Transverse colon (tissue), 4 donors: Measurements from ENCODE around the gene PRPF19. TPM values are rescaled to one million over a fixed set of nuclear protein-coding genes. Genes with fewer than 3 reads are reported as not detected.

Source experiments
- DNase-seq: peaks from one replicate; pipeline ENCODE4 v3.0.0-alpha.2; 2019
- H3K27ac ChIP-seq, 4 donors: fragments of 200-600 bp; sonication (generic); 2 replicates each; pipeline ENCODE4 v1.5.1; 2016 to 2018; ENCODE audit warnings: inconsistent platforms in 4 of 4
- H3K27me3 ChIP-seq: fragments of 200-600 bp; sonication (generic); 2 replicates; pipeline ENCODE4 v1.5.1; 2017; ENCODE audit warnings: inconsistent platforms
- H3K36me3 ChIP-seq, 4 donors: fragments of 200-600 bp; sonication (generic); 2 replicates each; pipeline ENCODE4 v1.5.1; 2017 to 2019; ENCODE audit warnings: inconsistent platforms in 4 of 4
- H3K4me1 ChIP-seq, 4 donors: fragments of 200-600 bp; sonication (generic); 2 replicates each; pipeline ENCODE4 v1.5.1; 2017 to 2020; ENCODE audit warnings: inconsistent platforms in 4 of 4
- H3K4me3 ChIP-seq, 4 donors: fragments of 200-600 bp; sonication (generic); 1 replicate in 1 of 4; 2 replicates in 3 of 4; pipeline versions ENCODE4 v1.5.1 to v1.6.1; 2017 to 2019; ENCODE audit warnings: inconsistent platforms in 4 of 4
- H3K9me3 ChIP-seq, 2 donors: fragments of 200-600 bp; sonication (generic); 2 replicates each; pipeline ENCODE4 v1.5.1; 2017 to 2019; ENCODE audit warnings: inconsistent platforms in 2 of 2
- EP300 ChIP-seq: sonication (generic); formaldehyde crosslinking; IDR thresholded peaks from one replicate; pipeline ENCODE4 v1.6.1; 2017; ENCODE audit warnings: antibody characterized with exemption, low read depth
- POLR2A ChIP-seq: fragments of 450-650 bp; IDR thresholded peaks from one replicate; pipeline ENCODE4 v1.6.1; 2016; ENCODE audit warnings: antibody characterized with exemption, mild to moderate bottlenecking, moderate library complexity
- POLR2AphosphoS5 ChIP-seq, 3 donors: sonication (generic); formaldehyde crosslinking; IDR thresholded peaks; one replicate each; pipeline ENCODE4 v1.6.1; 2016; ENCODE audit warnings: antibody characterized with exemption in 3 of 3
- WGBS, 2 donors: methylation state at CpG; one replicate each; pipeline ENCODE4 v1.1.5; 2018; ENCODE audit warnings: low coverage in 1 of 2; 5-methylcytosine and 5-hydroxymethylcytosine counted together
- in situ Hi-C, 4 donors: fragments of 200-750 bp; cut with MboI; loops; one replicate each; pipeline versions ENCODE4 v1.15.0 to v1.15.1; 2017; ENCODE audit warnings: low sequenced_read_pairs in 3 of 4, low pct_ligation_motif_present in 1 of 4, low pct_unique_long_range_greater_than_20kb in 1 of 4
- intact Hi-C: fragments of 100-400 bp; cut with DNase I; formaldehyde crosslinking; loops from one replicate; pipeline ENCODE4 v1.15.1; 2023; ENCODE audit warnings: low total_unique reads
- total RNA-seq, 4 donors: library from RNA; depleted of rRNA; stranded (reverse); fragments of >200 nt; gene quantifications; one replicate each; pipeline ENCODE4 v1.1.0, GENCODE V29; 2016
- TF ChIP-seq, protein P1 (sequence below), 5 experiments: fragments of 200-600 bp in 3 of 5; fragments of 450-650 bp in 2 of 5; sonication (generic) in 3 of 5; IDR thresholded peaks; 1 replicate in 2 of 5; 2 replicates in 3 of 5; pipeline ENCODE4 v1.5.1; 2016 to 2017; ENCODE audit warnings: antibody characterized with exemption in 5 of 5, inconsistent platforms in 3 of 5, mild to moderate bottlenecking in 2 of 5, moderate library complexity in 1 of 5

Gene PRPF19
- total RNA-seq, 4 donors from 2014 or later: 15.5 to 70.3 (median 42.8) TPM

GRCh38 chr11:60887556-60887955 is 18.8 kb downstream of the PRPF19 start:
- in situ Hi-C loops: no loop called here
- WGBS, 2 donors: 56 to 60% methylated on average over 1 to 5 of the region's 5 CpGs
- no peak overlapping the region for H3K4me3 ChIP-seq
- TF ChIP-seq EP300: no peak
- TF ChIP-seq, protein P1, sequence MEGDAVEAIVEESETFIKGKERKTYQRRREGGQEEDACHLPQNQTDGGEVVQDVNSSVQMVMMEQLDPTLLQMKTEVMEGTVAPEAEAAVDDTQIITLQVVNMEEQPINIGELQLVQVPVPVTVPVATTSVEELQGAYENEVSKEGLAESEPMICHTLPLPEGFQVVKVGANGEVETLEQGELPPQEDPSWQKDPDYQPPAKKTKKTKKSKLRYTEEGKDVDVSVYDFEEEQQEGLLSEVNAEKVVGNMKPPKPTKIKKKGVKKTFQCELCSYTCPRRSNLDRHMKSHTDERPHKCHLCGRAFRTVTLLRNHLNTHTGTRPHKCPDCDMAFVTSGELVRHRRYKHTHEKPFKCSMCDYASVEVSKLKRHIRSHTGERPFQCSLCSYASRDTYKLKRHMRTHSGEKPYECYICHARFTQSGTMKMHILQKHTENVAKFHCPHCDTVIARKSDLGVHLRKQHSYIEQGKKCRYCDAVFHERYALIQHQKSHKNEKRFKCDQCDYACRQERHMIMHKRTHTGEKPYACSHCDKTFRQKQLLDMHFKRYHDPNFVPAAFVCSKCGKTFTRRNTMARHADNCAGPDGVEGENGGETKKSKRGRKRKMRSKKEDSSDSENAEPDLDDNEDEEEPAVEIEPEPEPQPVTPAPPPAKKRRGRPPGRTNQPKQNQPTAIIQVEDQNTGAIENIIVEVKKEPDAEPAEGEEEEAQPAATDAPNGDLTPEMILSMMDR (IDR thresholded peaks at IDR 0.05): peak; percentile 31 to 65 (median 56)
- H3K27ac ChIP-seq: no peak overlapping the region
- intact Hi-C loops: no loop called here
- H3K4me1 ChIP-seq: peaks cover 0 to 2% (median 0%) of the 10 kb centered on the region in 4 donors
- peaks cover 0 to 5% (median 0%) of the 10 kb centered on the region in 4 donors for H3K36me3 ChIP-seq
- H3K9me3 ChIP-seq: no peaks in the 10 kb centered on the region
- peak; percentile 60 for DNase-seq
- H3K27me3 ChIP-seq: no peaks in the 10 kb centered on the region

GRCh38 chr11:60880643-60881282 is 25.6 kb downstream of the PRPF19 start:
- no peak for DNase-seq
- Histone ChIP-seq H3K4me3 (no peak overlapping the region), H3K27me3 (no peaks in the 10 kb centered on the region), H3K36me3 (no peaks in the 10 kb centered on the region), H3K27ac (peak overlapping the region in 2 of 4 donors; percentile 5 to 13), H3K4me1 (peaks cover 0 to 6% (median 1%) of the 10 kb centered on the region in 4 donors), H3K9me3 (no peaks in the 10 kb centered on the region)
- WGBS, 2 donors: 55 to 83% methylated on average over 4 to 8 of the region's 8 CpGs
- in situ Hi-C loops: no loop called here
- TF ChIP-seq, protein P1 (IDR thresholded peaks at IDR 0.05): no peak
- intact Hi-C loops: no loop called here

GRCh38 chr11:60879971-60880588 is 26.3 kb downstream of the PRPF19 start:
- no peak for DNase-seq
- no peaks in the 10 kb centered on the region for H3K27me3 ChIP-seq
- intact Hi-C loops (no loop called here), in situ Hi-C loops (no loop called here)
- H3K27ac ChIP-seq: peak overlapping the region in 2 of 4 donors; percentile 13 to 53
- WGBS, 2 donors: 88 to 100% methylated on average over 3 to 5 of the region's 5 CpGs
- no peak overlapping the region for H3K4me3 ChIP-seq
- TF ChIP-seq, protein P1 (IDR thresholded peaks at IDR 0.05): no peak
- TF ChIP-seq POLR2AphosphoS5 (IDR thresholded peaks at IDR 0.05): no peak
- TF ChIP-seq POLR2A: no peak
- no peak for TF ChIP-seq EP300
- H3K36me3 ChIP-seq: no peaks in the 10 kb centered on the region
- peaks cover 0 to 6% (median 1%) of the 10 kb centered on the region in 4 donors for H3K4me1 ChIP-seq
- no peaks in the 10 kb centered on the region for H3K9me3 ChIP-seq

DNA sequence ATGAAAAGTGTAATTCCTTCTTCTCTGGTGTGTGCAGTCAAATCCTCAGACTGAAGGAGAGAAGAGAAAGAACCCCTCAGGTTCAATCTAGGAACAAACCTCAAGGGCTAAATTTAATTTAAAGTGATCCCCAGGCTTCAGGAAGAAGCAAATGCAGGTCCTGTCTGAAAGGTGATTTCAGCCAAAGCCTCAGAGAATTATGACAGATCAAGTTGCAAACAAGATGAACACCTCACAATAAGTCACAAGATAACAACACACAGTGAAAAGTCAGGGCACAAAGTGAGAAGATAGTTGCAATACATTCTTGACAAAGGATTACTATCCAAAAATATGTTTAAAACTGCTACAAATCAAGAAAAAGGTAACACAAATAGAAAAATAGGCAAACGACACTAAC is 27.3 kb downstream of the PRPF19 start:
- intact Hi-C loops (no loop called here), in situ Hi-C loops (no loop called here)
- WGBS, 2 donors: 65 to 100% methylated on average over 1 of the region's 1 CpG
- Histone ChIP-seq H3K9me3 (no peaks in the 10 kb centered on the region), H3K36me3 (no peaks in the 10 kb centered on the region), H3K4me3 (no peak overlapping the region), H3K4me1 (peaks cover 0 to 6% (median 1%) of the 10 kb centered on the region in 4 donors), H3K27me3 (no peaks in the 10 kb centered on the region), H3K27ac (peak overlapping the region; percentile 41 to 60 (median 50))
- no peak for DNase-seq
- TF ChIP-seq POLR2A (no peak), POLR2AphosphoS5 (IDR thresholded peaks at IDR 0.05) (no peak)
